Activated naive CD8-positive, alpha-beta T cell treated with anti-CD3 and anti-CD28 coated beads, Interleukin-2, amount 10 ng/mL, durations not matched to agents 7 days and 5 days (primary cell): ENCODE data around the gene KSR2. TPM values are rescaled to one million over a fixed set of nuclear protein-coding genes. Genes with fewer than 3 reads are reported as not detected.

Experiments used
- ATAC-seq: fragments of 150-1000 bp; cut with Tn5 transposase; one replicate; pipeline ENCODE4 v1.10.0; 2021; ENCODE audit warnings: low read depth, moderate library complexity
- POLR2A ChIA-PET: fragments of 350-600 bp; sonication (Branson Sonifier 250); formaldehyde crosslinking; loops from one replicate; lab custom pipeline; 2021; ENCODE audit warnings: antibody characterized with exemption; lab: Charles Lee
- DNase-seq: peaks from one replicate; pipeline ENCODE4 v3.0.0; 2021
- H3K27ac Mint-ChIP-seq: one replicate; pipeline ENCODE4 v1.8.0; 2022; ENCODE audit warnings: mild to moderate bottlenecking, mixed read lengths
- H3K27me3 Mint-ChIP-seq: one replicate; pipeline ENCODE4 v1.8.0; 2022; ENCODE audit warnings: mild to moderate bottlenecking, moderate library complexity, mixed read lengths
- H3K36me3 Mint-ChIP-seq: one replicate; pipeline ENCODE4 v1.8.0; 2021; ENCODE audit warnings: mild to moderate bottlenecking, mixed read lengths
- H3K4me1 Mint-ChIP-seq: one replicate; pipeline ENCODE4 v1.8.0; 2021; ENCODE audit warnings: mixed read lengths
- H3K4me3 Mint-ChIP-seq: one replicate; pipeline ENCODE4 v1.8.0; 2022; ENCODE audit warnings: mild to moderate bottlenecking, moderate library complexity, mixed read lengths
- H3K9me3 Mint-ChIP-seq: one replicate; pipeline ENCODE4 v1.8.0; 2021; ENCODE audit warnings: mixed read lengths
- total RNA-seq, 2 experiments: library from RNA; stranded (reverse); gene quantifications; one replicate each; pipeline ENCODE4 v1.2.3, GENCODE V29; 2021

The KSR2 gene
- total RNA-seq, 2 experiments from 2014 or later: not detected

DNA sequence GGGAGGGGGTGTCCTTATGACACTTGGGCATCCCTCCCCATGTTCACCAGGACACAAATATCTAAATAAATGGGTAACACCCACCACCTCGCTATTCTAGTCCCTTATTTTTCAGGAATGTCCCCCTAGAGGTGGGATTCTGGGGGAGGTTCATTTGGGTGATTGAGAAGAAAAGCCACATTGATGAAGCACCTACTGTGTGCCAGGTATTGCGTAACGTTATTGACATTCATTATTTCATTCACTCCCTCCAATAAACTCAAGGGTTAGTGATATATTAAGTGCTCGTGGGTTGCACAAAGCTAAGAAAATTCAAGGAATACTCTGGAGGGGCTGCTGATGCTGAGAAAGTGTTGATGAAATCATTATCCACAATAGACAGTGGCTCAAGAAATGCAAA lies 514.8 kb downstream of the KSR2 start:
- DNase-seq (no peak), ATAC-seq (no peak)
- no peaks in the 10 kb centered on the region for H3K4me1 Mint-ChIP-seq
- H3K4me3 Mint-ChIP-seq: no peak overlapping the region
- H3K36me3 Mint-ChIP-seq: no peaks in the 10 kb centered on the region
- POLR2A ChIA-PET: no interaction called here
- H3K27ac Mint-ChIP-seq: no peak overlapping the region
- no peaks in the 10 kb centered on the region for H3K27me3 Mint-ChIP-seq
- H3K9me3 Mint-ChIP-seq: no peaks in the 10 kb centered on the region

DNA sequence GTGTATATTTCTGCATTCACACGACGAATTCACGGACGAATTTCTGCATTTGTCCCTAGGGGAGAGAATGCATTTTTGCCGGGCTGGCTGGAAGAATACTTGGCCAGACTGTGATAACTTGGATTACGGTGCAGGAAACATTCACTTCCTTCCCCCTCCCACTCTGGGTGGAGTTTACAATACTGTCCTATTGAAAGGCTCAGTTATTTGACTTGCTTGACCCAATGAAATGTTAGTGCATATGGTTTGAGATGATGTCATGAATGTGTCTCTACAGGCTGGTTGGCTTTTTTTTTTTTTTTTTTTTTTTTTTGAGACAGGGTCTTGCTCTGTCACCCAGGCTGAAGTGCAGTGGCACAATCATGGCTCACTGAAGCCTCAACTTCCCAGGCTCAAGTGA lies 516.7 kb downstream of the KSR2 start:
- no peaks in the 10 kb centered on the region for H3K4me1 Mint-ChIP-seq
- H3K9me3 Mint-ChIP-seq: no peaks in the 10 kb centered on the region
- H3K27me3 Mint-ChIP-seq: no peaks in the 10 kb centered on the region
- POLR2A ChIA-PET: no interaction called here
- H3K36me3 Mint-ChIP-seq: no peaks in the 10 kb centered on the region
- ATAC-seq (no peak), DNase-seq (no peak)
- no peak overlapping the region for H3K27ac Mint-ChIP-seq
- no peak overlapping the region for H3K4me3 Mint-ChIP-seq

DNA sequence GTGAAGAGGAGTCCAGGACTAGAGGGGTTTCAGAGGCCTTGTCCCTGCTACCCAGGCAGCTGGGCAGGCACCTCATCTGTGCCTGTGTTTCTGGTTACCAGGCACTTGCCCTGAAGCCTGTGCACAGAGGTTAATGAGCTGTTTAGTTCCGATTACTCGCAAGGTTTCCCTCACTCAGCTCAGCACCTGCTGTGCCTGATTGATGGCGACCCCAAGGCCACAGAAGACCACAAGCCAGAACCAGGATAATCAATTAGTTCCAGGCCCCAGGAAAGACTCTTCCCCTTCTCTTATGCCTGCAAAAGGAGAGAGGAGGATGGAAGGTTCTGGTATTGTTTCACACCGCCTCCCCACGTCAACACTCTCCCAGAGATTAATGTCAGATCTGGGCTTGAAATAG lies 518.6 kb downstream of the KSR2 start:
- POLR2A ChIA-PET: no interaction called here
- H3K27me3 Mint-ChIP-seq: no peaks in the 10 kb centered on the region
- H3K4me3 Mint-ChIP-seq: no peak overlapping the region
- H3K27ac Mint-ChIP-seq: no peak overlapping the region
- H3K9me3 Mint-ChIP-seq: no peaks in the 10 kb centered on the region
- DNase-seq (no peak), ATAC-seq (no peak)
- no peaks in the 10 kb centered on the region for H3K36me3 Mint-ChIP-seq
- H3K4me1 Mint-ChIP-seq: no peaks in the 10 kb centered on the region

DNA sequence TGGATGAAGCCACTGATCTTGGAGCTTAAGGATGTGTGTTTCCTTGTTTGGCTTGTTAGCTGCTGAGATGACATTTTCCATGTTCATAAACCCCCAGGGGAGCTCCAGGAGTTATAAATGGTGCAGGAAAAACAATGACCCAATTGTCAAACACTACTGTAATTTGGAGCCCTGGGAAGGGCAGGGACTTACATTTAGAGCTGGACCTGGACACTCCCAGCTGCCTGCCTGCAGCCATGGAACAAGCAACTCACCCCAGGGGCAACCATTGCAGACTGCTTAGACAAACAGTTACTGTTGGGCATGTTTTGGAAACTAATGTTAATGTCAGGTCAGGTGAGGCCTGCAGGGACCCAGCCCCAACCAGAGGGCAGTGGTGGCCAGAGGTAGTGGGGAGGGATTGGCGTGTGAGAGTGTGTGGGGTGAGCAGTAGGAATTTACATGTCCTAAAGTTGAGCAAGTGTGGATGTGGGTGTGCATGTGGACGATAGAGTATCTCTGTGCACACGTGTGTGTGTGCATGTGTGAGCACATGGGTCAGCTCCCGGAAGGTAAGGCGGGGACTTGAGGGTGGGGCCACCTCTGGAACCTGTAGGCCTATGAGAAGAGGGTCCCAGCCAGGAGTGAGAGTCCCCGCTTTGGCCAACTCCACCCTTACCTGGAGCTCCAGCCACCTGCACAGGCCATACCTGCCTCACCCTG lies 521.0 kb downstream of the KSR2 start:
- no peaks in the 10 kb centered on the region for H3K4me1 Mint-ChIP-seq
- no peak for ATAC-seq
- no peak for DNase-seq
- H3K27ac Mint-ChIP-seq: no peak overlapping the region
- H3K4me3 Mint-ChIP-seq: no peak overlapping the region
- H3K27me3 Mint-ChIP-seq: no peaks in the 10 kb centered on the region
- POLR2A ChIA-PET: no interaction called here
- H3K9me3 Mint-ChIP-seq: no peaks in the 10 kb centered on the region
- no peaks in the 10 kb centered on the region for H3K36me3 Mint-ChIP-seq

DNA sequence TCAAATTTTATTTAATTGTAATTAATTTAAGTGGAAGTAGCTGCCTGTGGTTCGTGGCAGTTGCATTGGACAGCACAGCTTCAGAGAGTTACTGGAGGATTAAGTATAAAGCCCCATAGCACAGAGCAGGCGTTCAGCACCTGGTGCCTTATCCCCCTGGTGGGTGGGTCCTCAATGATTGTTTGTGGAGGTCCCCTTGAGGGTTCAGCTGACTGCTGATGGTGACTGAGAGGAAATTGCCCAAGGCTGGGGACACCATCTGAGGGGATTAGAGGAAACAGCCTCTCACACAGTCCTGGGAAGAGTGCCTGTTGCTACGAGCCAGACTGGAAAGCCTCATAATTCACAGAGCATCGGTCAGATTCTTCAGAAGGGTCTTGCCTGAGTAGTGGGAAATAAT lies 524.0 kb downstream of the KSR2 start:
- Mint-ChIP-seq H3K4me1 (no peaks in the 10 kb centered on the region), H3K27ac (no peak overlapping the region), H3K27me3 (no peaks in the 10 kb centered on the region), H3K36me3 (no peaks in the 10 kb centered on the region), H3K9me3 (peaks cover 2% of the 10 kb centered on the region), H3K4me3 (no peak overlapping the region)
- POLR2A ChIA-PET: no interaction called here
- ATAC-seq (no peak), DNase-seq (no peak)

DNA sequence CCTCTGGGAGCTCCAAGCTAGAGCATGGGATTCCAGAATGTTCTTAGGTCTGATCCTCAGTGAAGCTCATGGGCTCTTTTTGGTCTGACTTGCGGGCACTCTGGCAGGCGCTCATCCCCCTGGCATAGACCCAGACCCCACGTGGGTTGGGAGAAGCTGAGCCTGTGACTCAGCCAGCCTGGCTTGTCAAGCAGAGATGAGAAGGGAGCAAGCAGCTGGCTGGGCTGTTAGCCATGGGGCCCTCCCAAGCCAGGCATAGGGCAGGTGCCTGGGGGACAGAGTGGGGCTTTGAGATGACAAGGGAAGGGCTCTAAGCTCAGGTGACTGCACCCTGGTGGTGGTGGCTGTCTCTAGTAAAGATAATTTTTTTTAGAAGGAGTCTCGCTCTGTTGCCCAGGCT lies 527.0 kb downstream of the KSR2 start:
- ATAC-seq (no peak), DNase-seq (no peak)
- Mint-ChIP-seq H3K9me3 (peaks cover 2% of the 10 kb centered on the region), H3K36me3 (no peaks in the 10 kb centered on the region), H3K27ac (no peak overlapping the region), H3K4me1 (no peaks in the 10 kb centered on the region), H3K27me3 (no peaks in the 10 kb centered on the region), H3K4me3 (no peak overlapping the region)
- POLR2A ChIA-PET: no interaction called here

DNA sequence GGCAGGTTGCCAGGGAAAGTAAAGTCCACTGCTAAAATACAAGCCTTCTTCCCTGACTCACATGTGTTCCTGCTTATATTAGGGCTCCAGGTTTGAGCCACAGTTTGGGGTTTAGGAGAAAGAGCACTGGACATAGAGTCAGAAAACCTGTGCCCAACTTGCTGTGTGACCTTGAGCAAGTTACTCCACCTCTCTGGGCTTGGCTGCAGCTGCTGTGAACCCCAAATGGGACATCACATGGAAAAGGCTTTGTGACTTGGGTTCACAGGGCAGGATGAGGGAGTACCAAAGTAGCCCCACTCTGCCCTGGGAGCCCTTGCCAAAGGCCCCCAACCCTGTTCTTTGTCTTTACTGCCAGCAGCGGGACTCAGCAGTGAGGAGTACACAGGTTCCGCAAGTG lies 528.4 kb downstream of the KSR2 start:
- peaks cover 2% of the 10 kb centered on the region for H3K9me3 Mint-ChIP-seq
- POLR2A ChIA-PET: no interaction called here
- DNase-seq (no peak), ATAC-seq (no peak)
- H3K36me3 Mint-ChIP-seq: no peaks in the 10 kb centered on the region
- H3K27ac Mint-ChIP-seq: no peak overlapping the region
- H3K4me3 Mint-ChIP-seq: no peak overlapping the region
- no peaks in the 10 kb centered on the region for H3K27me3 Mint-ChIP-seq
- no peaks in the 10 kb centered on the region for H3K4me1 Mint-ChIP-seq

DNA sequence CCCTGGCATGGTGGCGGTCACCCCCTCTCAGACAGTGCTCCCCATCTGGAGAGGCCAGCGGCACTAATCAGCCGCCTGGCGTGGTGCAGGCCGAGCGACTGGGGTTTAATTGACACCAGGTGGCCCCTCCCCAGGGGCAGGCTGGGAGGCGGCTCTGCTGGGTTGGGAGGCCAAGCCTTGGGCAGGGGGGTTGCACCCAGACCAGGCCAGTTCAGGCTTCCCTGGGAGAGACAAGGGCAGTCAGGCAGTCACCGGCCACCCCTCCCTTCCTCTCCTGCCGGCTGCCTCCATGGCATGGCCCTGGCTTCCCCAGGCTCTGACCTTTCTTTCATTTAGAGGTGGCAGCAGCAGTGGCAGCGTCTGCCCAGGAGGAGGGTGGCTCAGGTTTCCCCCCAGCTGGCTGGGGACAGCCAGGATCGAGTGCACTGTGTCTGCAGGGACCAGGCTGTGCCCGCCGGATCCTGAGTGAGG lies 529.2 kb downstream of the KSR2 start:
- no peaks in the 10 kb centered on the region for H3K4me1 Mint-ChIP-seq
- POLR2A ChIA-PET: no interaction called here
- DNase-seq: no peak
- no peak overlapping the region for H3K27ac Mint-ChIP-seq
- no peaks in the 10 kb centered on the region for H3K27me3 Mint-ChIP-seq
- H3K36me3 Mint-ChIP-seq: no peaks in the 10 kb centered on the region
- peaks cover 2% of the 10 kb centered on the region for H3K9me3 Mint-ChIP-seq
- no peak overlapping the region for H3K4me3 Mint-ChIP-seq
- ATAC-seq: no peak

DNA sequence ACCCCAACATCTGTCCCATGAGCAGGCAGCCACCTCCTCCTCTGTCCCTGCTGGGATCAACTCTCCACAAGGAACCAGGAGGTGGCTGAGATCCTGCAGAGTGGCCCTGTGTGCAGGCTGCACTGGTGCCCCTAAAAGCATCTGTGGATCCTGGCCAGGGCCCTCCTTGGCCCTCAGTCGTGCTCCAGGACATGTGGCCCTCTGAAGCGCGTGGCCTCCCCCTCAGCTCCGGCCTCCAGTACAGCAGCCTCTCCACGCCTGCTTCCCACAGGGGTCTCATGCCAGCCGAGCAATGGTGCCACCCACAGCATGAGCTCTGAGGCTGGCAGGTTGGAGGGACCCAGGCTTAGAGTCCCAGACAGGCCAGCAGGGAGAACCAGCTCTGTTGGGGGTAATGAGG lies 530.0 kb downstream of the KSR2 start:
- Mint-ChIP-seq H3K27ac (no peak overlapping the region), H3K36me3 (no peaks in the 10 kb centered on the region), H3K27me3 (no peaks in the 10 kb centered on the region), H3K4me3 (no peak overlapping the region), H3K4me1 (no peaks in the 10 kb centered on the region), H3K9me3 (peaks cover 2% of the 10 kb centered on the region)
- ATAC-seq: no peak
- DNase-seq: no peak
- POLR2A ChIA-PET: no interaction called here

DNA sequence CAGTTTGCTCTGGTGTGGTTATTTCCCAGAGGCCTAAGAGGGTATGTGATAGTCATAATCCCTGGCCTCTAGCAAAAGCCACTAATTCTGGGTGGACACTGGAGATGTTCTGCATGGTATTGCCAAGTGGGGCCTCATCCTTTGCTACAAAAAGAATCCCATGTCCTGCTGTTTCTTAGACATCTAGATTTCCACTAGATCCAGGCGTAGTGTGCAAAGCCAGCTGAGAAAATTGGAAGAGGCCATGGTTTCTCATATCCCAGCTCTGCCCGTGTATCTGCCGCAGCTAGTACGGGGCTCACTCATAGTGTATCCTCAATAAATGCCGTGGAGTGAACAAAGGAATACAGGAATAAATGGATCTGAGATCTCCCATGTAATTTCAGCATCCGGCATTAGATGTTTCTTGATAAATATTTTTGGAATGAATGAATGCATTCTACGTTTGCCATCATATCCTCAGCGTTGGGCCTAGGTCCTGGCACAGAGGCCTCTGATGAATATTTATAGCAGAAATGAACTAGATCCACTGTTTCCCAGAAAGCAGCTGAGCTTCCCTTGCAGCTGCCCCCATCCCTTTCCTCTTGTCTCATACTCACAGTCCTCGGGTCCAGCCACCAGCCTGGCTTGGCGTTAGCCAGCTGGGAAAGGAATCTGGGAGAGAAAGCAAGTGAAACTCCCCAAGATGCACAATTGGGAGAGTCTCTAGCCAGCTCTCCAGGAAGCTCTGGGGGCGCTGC lies 531.1 kb downstream of the KSR2 start:
- Mint-ChIP-seq H3K27ac (no peak overlapping the region), H3K4me3 (no peak overlapping the region), H3K9me3 (peaks cover under 1% of the 10 kb centered on the region), H3K27me3 (no peaks in the 10 kb centered on the region), H3K4me1 (no peaks in the 10 kb centered on the region), H3K36me3 (no peaks in the 10 kb centered on the region)
- POLR2A ChIA-PET: no interaction called here
- no peak for ATAC-seq
- no peak for DNase-seq

DNA sequence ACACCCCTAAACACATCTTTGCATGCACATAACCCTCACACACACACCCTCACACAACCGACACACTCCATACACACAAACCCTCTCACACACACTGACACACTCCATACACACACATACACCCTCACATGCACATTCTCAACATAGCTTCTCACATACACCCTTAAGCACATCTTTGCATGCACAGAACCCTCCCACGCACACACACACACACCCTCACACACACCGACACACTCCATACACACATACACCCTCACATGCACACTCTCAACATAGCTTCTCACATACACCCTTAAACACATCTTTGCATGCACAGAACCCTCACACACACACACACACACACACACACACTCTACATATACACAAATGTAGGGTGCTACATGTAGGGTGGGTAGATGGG lies 534.9 kb downstream of the KSR2 start:
- DNase-seq: no peak
- Mint-ChIP-seq H3K4me1 (no peaks in the 10 kb centered on the region), H3K4me3 (no peak overlapping the region), H3K36me3 (no peaks in the 10 kb centered on the region), H3K27me3 (no peaks in the 10 kb centered on the region), H3K27ac (no peak overlapping the region), H3K9me3 (no peaks in the 10 kb centered on the region)
- POLR2A ChIA-PET: no interaction called here
- no peak for ATAC-seq

DNA sequence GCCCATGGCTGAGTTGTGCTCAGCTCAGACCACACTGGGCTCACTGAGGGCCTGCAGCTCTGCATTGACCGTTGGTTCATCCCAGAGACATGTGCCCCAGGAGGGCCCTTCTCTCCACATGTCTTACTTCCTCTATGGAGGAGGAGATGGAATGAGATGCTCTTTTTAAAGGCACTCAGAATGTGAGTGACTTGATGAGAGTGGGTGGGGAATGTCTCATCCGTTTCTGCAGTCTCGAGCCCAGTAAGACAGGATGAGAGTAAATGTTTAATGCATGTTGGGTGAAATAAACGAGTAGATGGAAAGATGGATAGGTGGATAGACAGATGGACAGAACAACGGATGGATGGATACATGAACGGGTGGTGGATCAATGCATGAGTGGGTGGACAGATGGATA lies 538.5 kb downstream of the KSR2 start:
- Mint-ChIP-seq H3K27ac (no peak overlapping the region), H3K4me3 (no peak overlapping the region), H3K9me3 (no peaks in the 10 kb centered on the region), H3K4me1 (no peaks in the 10 kb centered on the region), H3K36me3 (no peaks in the 10 kb centered on the region), H3K27me3 (no peaks in the 10 kb centered on the region)
- DNase-seq: no peak
- POLR2A ChIA-PET: no interaction called here
- ATAC-seq: no peak

DNA sequence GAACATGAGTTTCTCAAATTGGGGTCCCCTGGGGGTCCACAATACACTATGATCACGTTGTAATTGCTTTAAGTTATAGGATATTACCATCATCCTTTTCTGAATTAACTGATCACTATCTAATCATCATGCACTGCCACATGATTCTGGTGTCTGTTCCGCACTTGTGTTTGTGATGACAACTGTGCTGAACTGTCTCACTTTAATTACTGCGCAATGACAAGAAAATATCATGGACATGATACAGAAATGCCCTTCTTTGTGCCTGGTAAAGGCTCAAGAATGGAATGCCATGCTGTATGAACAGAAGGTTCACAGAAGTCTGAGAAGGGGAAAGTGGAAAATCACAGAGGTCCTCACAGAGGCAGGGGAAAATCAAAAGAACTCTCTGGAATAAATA lies 541.6 kb downstream of the KSR2 start:
- DNase-seq (no peak), ATAC-seq (no peak)
- H3K4me1 Mint-ChIP-seq: no peaks in the 10 kb centered on the region
- H3K36me3 Mint-ChIP-seq: no peaks in the 10 kb centered on the region
- no peak overlapping the region for H3K4me3 Mint-ChIP-seq
- H3K27me3 Mint-ChIP-seq: no peaks in the 10 kb centered on the region
- POLR2A ChIA-PET: no interaction called here
- H3K9me3 Mint-ChIP-seq: peaks cover 2% of the 10 kb centered on the region
- H3K27ac Mint-ChIP-seq: no peak overlapping the region

DNA sequence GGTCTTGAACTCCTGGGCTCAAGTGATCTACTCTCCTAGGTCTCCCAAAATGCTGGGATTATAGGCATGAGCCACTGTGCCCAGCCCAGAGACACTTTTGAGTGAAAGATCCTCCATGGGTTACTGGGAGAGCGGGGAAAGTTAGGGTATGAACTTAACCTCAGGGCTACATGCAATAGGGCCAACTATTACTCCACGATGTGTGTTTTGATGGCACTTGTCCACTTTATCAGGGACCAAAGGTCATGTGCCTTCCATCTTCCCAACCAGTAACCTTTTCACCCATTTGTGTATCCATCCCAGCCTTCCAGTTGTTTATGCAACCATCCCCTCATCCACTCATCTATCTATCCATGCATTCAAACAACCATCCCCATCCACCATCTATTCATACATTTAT lies 546.8 kb downstream of the KSR2 start:
- Mint-ChIP-seq H3K9me3 (peaks cover 2% of the 10 kb centered on the region), H3K4me3 (no peak overlapping the region), H3K36me3 (no peaks in the 10 kb centered on the region), H3K27ac (no peak overlapping the region), H3K4me1 (no peaks in the 10 kb centered on the region), H3K27me3 (no peaks in the 10 kb centered on the region)
- ATAC-seq (no peak), DNase-seq (no peak)
- POLR2A ChIA-PET: no interaction called here
